HepG2 (cell line): ENCODE data around the gene GTSF1L. TPM values are rescaled to one million over a fixed set of nuclear protein-coding genes. Genes with fewer than 3 reads are reported as not detected.

ENCODE experiments used
- AFF4 ChIP-seq: sonication (generic); formaldehyde crosslinking; IDR thresholded peaks from 2 replicates; pipeline ENCODE4 v1.4.0; 2020; ENCODE audit warnings: missing genetic modification reagents
- BATF2 ChIP-seq: sonication (generic); formaldehyde crosslinking; IDR thresholded peaks from 2 replicates; pipeline ENCODE4 v1.8.0; 2022; ENCODE audit warnings: mild to moderate bottlenecking, missing genetic modification reagents, moderate library complexity
- EZH2 ChIP-seq: conservative IDR thresholded peaks from 2 replicates; pipeline ENCODE4 v1.6.1; 2012; ENCODE audit warnings: mild to moderate bottlenecking, low read depth, low read length, moderate library complexity
- FOXJ3 ChIP-seq: sonication (generic); formaldehyde crosslinking; IDR thresholded peaks from 2 replicates; pipeline ENCODE4 v1.4.0; 2020; ENCODE audit warnings: missing genetic modification reagents, mild to moderate bottlenecking, borderline replicate concordance
- GATAD1 ChIP-seq: IDR thresholded peaks from 2 replicates; pipeline ENCODE4 v1.6.1; 2016; ENCODE audit warnings: missing genetic modification reagents, missing compliant biosample characterization
- IRF9 ChIP-seq: sonication (generic); formaldehyde crosslinking; IDR thresholded peaks from 2 replicates; pipeline ENCODE4 v1.8.0; 2022; ENCODE audit warnings: missing genetic modification reagents, mild to moderate bottlenecking, borderline replicate concordance
- MLX ChIP-seq: IDR thresholded peaks from 2 replicates; pipeline ENCODE4 v1.6.1; 2016
- MYC ChIP-seq: sonication (generic); formaldehyde crosslinking; IDR thresholded peaks from 2 replicates; pipeline ENCODE4 v1.9.0; 2021; ENCODE audit warnings: missing genetic modification reagents, borderline replicate concordance
- PPARG ChIP-seq: conservative IDR thresholded peaks from 2 replicates; pipeline ENCODE4 v1.6.1; 2016; ENCODE audit warnings: missing biosample characterization, missing genetic modification reagents
- RORA ChIP-seq: sonication (generic); formaldehyde crosslinking; IDR thresholded peaks from 2 replicates; pipeline ENCODE4 v1.5.0; 2020; ENCODE audit warnings: mild to moderate bottlenecking, missing genetic modification reagents, moderate library complexity
- SIN3A ChIP-seq: IDR thresholded peaks from 2 replicates; pipeline ENCODE4 v1.6.1; 2011; ENCODE audit warnings: low read depth, mild to moderate bottlenecking, control low read depth, low read length, borderline replicate concordance
- TAF1 ChIP-seq: sonication (generic); formaldehyde crosslinking; IDR thresholded peaks from 2 replicates; pipeline ENCODE4 v1.4.0; 2020; ENCODE audit warnings: missing genetic modification reagents
- YY1 ChIP-seq: IDR thresholded peaks from 2 replicates; pipeline ENCODE4 v1.6.1; 2011; ENCODE audit warnings: low read length, low read depth, moderate library complexity, mild to moderate bottlenecking; ENCODE audit not compliant: insufficient read depth, insufficient replicate concordance
- ZBTB3 ChIP-seq: sonication (generic); formaldehyde crosslinking; IDR thresholded peaks from 2 replicates; pipeline ENCODE4 v1.4.0; 2020; ENCODE audit warnings: low read depth, mild to moderate bottlenecking, moderate library complexity, missing genetic modification reagents, borderline replicate concordance
- ZFP36L2 ChIP-seq: sonication (generic); formaldehyde crosslinking; IDR thresholded peaks from 2 replicates; pipeline ENCODE4 v1.4.0; 2020; ENCODE audit warnings: missing genetic modification reagents
- ZNF331 ChIP-seq: sonication (generic); formaldehyde crosslinking; IDR thresholded peaks from 2 replicates; pipeline ENCODE4 v1.4.0; 2020; ENCODE audit warnings: missing genetic modification reagents
- ZNF557 ChIP-seq: sonication (generic); formaldehyde crosslinking; IDR thresholded peaks from 2 replicates; pipeline ENCODE4 v1.4.0; 2020; ENCODE audit warnings: missing genetic modification reagents
- ZNF577 ChIP-seq: sonication (generic); formaldehyde crosslinking; IDR thresholded peaks from 2 replicates; pipeline ENCODE4 v1.4.0; 2020; ENCODE audit warnings: mild to moderate bottlenecking, low read depth, missing genetic modification reagents, borderline replicate concordance
- polyA plus RNA-seq, 8 experiments: library from polyadenylated mRNA; depleted of rRNA in 3 of 8; stranded (reverse) in 7 of 8; unstranded in 1 of 8; fragments of >200 nt; fragmentation: Illumina TruSeq in 4 of 8; extraction: Trizol in 4 of 8; gene quantifications; 2 replicates each; pipeline versions ENCODE4 v1.2.1 to v1.2.3, GENCODE V29; 2011 to 2016; ENCODE audit warnings: low read depth in 4 of 8, missing spikeins in 1 of 8, mixed read lengths in 1 of 8; ENCODE audit not compliant: insufficient read depth in 1 of 8
- total RNA-seq, 5 experiments: library from RNA; depleted of rRNA; stranded (reverse); fragments of >200 nt; fragmentation: Illumina TruSeq; extraction: Trizol; gene quantifications; 2 replicates each; pipeline ENCODE4 v1.2.3, GENCODE V29; 2016; ENCODE audit warnings: low read depth in 1 of 5
- TF ChIP-seq, protein P1 (sequence below): sonication (generic); formaldehyde crosslinking; IDR thresholded peaks from 2 replicates; pipeline ENCODE4 v1.8.0; 2022; ENCODE audit warnings: mild to moderate bottlenecking, missing genetic modification reagents, moderate library complexity
- TF ChIP-seq, protein P2 (sequence below): IDR thresholded peaks from 2 replicates; pipeline ENCODE4 v1.6.1; 2012; ENCODE audit warnings: inconsistent platforms
- TF ChIP-seq, protein P3 (sequence below): sonication (generic); formaldehyde crosslinking; IDR thresholded peaks from 2 replicates; pipeline ENCODE4 v1.8.1; 2023; ENCODE audit warnings: mild to moderate bottlenecking, inconsistent platforms, moderate library complexity, missing genetic modification reagents, borderline replicate concordance

GTSF1L gene
- total and polyA plus RNA-seq, 2 of the 13 experiments (the other 11 are each of a cell fraction or from before 2014, with no cell fraction given), result not detected

GRCh38 chr20:43749734-43750294 is 23.0 kb upstream of the GTSF1L start (continued):
- TF ChIP-seq BATF2, result 0 out of 2 replicates have a peak, but pooled peaks have one; percentile 22
- TF ChIP-seq EZH2, result no peak; the same call in 1 of the 2 replicates
- no peak for TF ChIP-seq AFF4 (CRISPR knock-in tag)
- no peak for TF ChIP-seq ZBTB3
- TF ChIP-seq GATAD1, result no peak
- TF ChIP-seq TAF1 (CRISPR knock-in tag), result no peak
- peak; percentile 72; the same call in 1 of the 2 replicates for TF ChIP-seq MYC (CRISPR knock-in tag)
- TF ChIP-seq YY1, result peak; percentile 74
- TF ChIP-seq, protein P1, sequence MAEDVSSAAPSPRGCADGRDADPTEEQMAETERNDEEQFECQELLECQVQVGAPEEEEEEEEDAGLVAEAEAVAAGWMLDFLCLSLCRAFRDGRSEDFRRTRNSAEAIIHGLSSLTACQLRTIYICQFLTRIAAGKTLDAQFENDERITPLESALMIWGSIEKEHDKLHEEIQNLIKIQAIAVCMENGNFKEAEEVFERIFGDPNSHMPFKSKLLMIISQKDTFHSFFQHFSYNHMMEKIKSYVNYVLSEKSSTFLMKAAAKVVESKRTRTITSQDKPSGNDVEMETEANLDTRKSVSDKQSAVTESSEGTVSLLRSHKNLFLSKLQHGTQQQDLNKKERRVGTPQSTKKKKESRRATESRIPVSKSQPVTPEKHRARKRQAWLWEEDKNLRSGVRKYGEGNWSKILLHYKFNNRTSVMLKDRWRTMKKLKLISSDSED (CRISPR knock-in tag), result no peak
- TF ChIP-seq RORA (CRISPR knock-in tag), result no peak
- TF ChIP-seq, protein P2, sequence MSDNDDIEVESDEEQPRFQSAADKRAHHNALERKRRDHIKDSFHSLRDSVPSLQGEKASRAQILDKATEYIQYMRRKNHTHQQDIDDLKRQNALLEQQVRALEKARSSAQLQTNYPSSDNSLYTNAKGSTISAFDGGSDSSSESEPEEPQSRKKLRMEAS, result no peak
- TF ChIP-seq FOXJ3 (CRISPR knock-in tag), result peak; percentile 32; the same call in 1 of the 2 replicates
- no peak for TF ChIP-seq ZNF577 (CRISPR knock-in tag)
- no peak for TF ChIP-seq MLX
- 0 out of 2 replicates have a peak, but pooled peaks have one; percentile 35 for TF ChIP-seq ZNF557
- no peak for TF ChIP-seq ZFP36L2 (CRISPR knock-in tag)
- peak; percentile 81; the same call in 1 of the 2 replicates for TF ChIP-seq IRF9
- TF ChIP-seq, protein P3, sequence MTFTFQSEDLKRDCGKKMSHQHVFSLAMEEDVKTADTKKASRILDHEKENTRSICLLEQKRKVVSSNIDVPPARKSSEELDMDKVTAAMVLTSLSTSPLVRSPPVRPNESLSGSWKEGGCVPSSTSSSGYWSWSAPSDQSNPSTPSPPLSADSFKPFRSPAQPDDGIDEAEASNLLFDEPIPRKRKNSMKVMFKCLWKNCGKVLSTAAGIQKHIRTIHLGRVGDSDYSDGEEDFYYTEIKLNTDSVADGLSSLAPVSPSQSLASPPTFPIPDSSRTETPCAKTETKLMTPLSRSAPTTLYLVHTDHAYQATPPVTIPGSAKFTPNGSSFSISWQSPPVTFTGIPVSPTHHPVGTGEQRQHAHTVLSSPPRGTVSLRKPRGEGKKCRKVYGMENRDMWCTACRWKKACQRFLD (CRISPR knock-in tag), result no peak
- TF ChIP-seq PPARG (CRISPR knock-in tag), result no peak
- TF ChIP-seq ZNF331 (CRISPR knock-in tag), result no peak; the same call in 1 of the 2 replicates
- TF ChIP-seq SIN3A, result no peak
